ENCODE data around the gene CRYM. TPM values are rescaled to one million over a fixed set of nuclear protein-coding genes. Genes with fewer than 3 reads are reported as not detected.
"Not testable (repeated sequence)": the region's sequence is repeated elsewhere in the genome, so short reads cannot be mapped to it uniquely, and the experiment has no call there.

CRYM gene
- not detected for total RNA-seq

DNA sequence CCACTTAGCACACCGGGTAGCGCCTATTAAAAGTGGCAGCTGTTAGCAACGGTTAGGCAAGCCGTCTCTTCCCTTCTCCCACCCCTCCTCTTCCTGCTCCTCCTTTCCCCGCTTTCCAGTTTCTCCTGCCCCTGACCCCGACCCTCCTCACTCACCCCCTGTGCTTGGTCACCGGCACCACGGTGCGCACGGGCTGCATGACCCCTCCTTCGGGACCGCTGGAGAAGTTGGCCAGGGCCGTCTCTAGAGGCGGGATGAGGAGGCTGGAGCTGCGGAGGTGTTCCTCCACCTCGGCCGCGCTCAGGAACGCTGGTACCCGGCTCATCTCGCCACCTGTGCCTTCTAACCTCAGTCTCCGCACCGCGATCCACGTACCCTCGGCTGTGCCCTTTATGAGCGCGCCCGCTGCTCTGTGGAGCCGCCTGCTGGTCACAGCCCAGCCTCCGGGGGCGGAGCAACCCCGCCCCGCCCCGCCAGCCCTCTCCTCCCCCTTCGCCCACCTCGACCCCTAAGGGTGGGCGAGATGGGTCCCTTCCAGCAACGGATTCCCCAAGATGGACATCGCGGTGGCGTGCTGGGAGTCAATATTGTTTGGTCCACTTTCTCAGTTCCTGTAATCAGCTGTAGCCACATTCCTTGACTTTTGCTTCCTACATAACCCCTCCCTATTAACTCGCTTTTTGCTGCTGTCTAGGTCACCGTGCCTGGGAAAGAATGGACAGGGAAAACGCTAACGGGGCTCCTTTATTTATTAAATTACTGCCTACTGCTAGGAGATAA, at the start of gene CRYM:
CRYM (minus strand) TSS at position 364 of the 780 bp plus-strand sequence; CDS start at position 325, 39 bp downstream.
- peak; percentile 69 for DNase-seq
- Mint-ChIP-seq H3K4me1 (ENCODE audit: low read depth) (peaks cover 3% of the 10 kb centered on the region), H3K27ac (no peak within 1 kb of the TSS), H3K36me3 (ENCODE audit: low read depth) (no peaks in the 10 kb centered on the region), H3K9me3 (no peaks in the 10 kb centered on the region), H3K4me3 (peak within 1 kb of the TSS; percentile 38), H3K27me3 (ENCODE audit: low read depth) (peaks cover 62% of the 10 kb centered on the region)
- CTCF ChIA-PET = interaction anchor here (0.7 to 1.3 kb wide), 6 partner anchors 90 to 1060 kb away, joined by 3 to 5 read pairs (median 4); partner anchors contain the start of gene LDAF1
- intact Hi-C loops (cut with micrococcal nuclease) = loop anchor here (1.0 kb wide), 2 partner anchors 22 to 90 kb away; no protein-coding TSS in a partner anchor

DNA sequence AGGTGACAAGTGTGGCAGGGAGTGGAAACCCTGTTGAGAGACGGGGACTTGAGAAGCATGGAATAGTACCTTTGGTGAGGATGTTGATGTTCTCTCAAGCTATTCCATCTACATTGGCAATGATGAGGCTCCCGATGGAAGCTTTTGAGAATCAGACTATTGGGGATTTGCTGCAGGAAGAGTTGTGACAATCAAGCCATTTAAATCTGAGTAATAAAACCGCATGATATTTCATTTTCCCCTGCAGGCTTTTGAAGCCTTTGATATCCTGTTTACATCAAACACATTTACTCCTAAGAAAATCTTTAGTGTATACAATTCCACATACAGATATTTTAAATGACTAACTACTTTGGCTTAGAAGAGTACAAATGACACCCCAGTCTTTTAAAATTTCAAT, 49.0 kb upstream of the CRYM start:
- peaks cover 5% of the 10 kb centered on the region for H3K27me3 Mint-ChIP-seq (ENCODE audit: low read depth)
- intact Hi-C loops (cut with micrococcal nuclease) = no loop called here
- H3K36me3 Mint-ChIP-seq (ENCODE audit: low read depth) = no peaks in the 10 kb centered on the region

DNA sequence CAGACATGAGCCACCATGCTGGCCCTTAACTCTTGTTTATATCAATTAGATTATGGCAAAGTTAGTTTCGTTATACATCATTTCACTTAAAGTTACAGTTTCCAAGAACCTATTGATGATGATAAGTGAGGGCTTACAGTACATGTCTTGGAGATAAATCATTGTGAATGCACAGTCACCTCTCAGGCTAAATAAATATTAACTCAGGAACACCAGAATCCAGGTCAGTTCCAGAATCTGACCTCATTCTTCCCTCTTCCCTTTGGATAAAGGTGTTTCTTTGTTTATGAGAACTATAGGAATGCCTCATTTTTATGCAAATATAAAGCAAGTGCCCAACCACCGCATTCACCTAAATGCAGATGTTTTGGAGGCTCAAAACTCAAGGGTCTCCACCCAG, 48.4 kb upstream of the CRYM start:
- no peak for DNase-seq
- no peak overlapping the region for H3K27ac Mint-ChIP-seq
- no peak overlapping the region for H3K4me3 Mint-ChIP-seq
- H3K4me1 Mint-ChIP-seq (ENCODE audit: low read depth) = no peaks in the 10 kb centered on the region
- peaks cover 10% of the 10 kb centered on the region for H3K9me3 Mint-ChIP-seq
- no peaks in the 10 kb centered on the region for H3K36me3 Mint-ChIP-seq (ENCODE audit: low read depth)
- intact Hi-C loops (cut with micrococcal nuclease) = no loop called here
- CTCF ChIA-PET = no interaction called here
- peaks cover 5% of the 10 kb centered on the region for H3K27me3 Mint-ChIP-seq (ENCODE audit: low read depth)

More for the DNA sequence above, 49.0 kb upstream of the CRYM start:
- CTCF ChIA-PET = no interaction called here
- Mint-ChIP-seq H3K4me1 (ENCODE audit: low read depth) (no peaks in the 10 kb centered on the region), H3K9me3 (peaks cover 10% of the 10 kb centered on the region), H3K4me3 (no peak overlapping the region), H3K27ac (no peak overlapping the region)
- no peak for DNase-seq

DNA sequence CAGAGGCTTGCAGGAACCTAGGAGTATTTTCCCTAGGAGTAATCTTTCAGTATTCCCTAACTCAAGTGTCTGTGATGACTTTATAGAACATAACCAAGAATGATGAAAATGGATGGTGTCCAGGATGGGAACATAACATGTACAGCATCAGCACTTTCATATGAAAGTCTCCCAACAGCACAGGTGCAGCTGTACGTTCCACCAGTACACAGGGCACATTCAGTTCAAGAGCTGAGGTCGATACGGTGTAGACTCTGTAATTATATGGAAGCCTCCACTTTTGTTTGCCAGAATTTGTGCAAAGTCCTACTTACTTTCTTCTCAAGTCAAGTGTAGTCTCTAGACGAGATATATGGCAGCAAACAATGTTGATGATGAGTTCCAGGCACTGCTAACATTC, 46.2 kb upstream of the CRYM start:
- H3K36me3 Mint-ChIP-seq (ENCODE audit: low read depth) = no peaks in the 10 kb centered on the region
- CTCF ChIA-PET = no interaction called here
- intact Hi-C loops (cut with micrococcal nuclease) = no loop called here
- H3K4me3 Mint-ChIP-seq = no peak overlapping the region
- H3K4me1 Mint-ChIP-seq (ENCODE audit: low read depth) = no peaks in the 10 kb centered on the region
- H3K9me3 Mint-ChIP-seq = peaks cover 8% of the 10 kb centered on the region
- H3K27ac Mint-ChIP-seq = no peak overlapping the region
- H3K27me3 Mint-ChIP-seq (ENCODE audit: low read depth) = peaks cover 7% of the 10 kb centered on the region
- no peak for DNase-seq

DNA sequence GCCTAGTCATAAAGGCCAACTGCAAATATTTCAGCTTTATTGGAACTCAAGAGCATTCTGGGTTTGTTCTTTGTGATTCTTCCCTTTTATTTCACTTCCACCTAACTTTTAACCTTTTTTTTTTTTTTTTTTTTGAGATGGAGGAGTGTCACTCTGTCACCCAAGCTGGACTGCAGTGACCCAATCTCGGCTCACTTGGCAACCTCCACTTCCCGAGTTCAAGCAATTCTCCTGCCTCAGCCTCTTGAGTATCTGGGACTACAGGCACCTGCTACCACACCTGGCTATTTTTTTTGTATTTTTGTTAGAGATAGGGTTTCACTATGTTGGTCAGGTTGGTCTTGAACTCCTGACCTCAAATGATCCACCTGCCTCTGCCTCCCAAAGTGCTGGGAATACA, 44.2 kb upstream of the CRYM start:
- intact Hi-C loops (cut with micrococcal nuclease); H3K36me3 Mint-ChIP-seq (ENCODE audit: low read depth); H3K4me3 Mint-ChIP-seq; H3K27me3 Mint-ChIP-seq (ENCODE audit: low read depth); DNase-seq; H3K27ac Mint-ChIP-seq; H3K9me3 Mint-ChIP-seq; H3K4me1 Mint-ChIP-seq (ENCODE audit: low read depth): not testable (repeated sequence)
- CTCF ChIA-PET = interaction anchor here (0.6 to 0.7 kb wide), 2 partner anchors 181 to 1347 kb away, joined by 3 read pairs; no protein-coding TSS in a partner anchor

DNA sequence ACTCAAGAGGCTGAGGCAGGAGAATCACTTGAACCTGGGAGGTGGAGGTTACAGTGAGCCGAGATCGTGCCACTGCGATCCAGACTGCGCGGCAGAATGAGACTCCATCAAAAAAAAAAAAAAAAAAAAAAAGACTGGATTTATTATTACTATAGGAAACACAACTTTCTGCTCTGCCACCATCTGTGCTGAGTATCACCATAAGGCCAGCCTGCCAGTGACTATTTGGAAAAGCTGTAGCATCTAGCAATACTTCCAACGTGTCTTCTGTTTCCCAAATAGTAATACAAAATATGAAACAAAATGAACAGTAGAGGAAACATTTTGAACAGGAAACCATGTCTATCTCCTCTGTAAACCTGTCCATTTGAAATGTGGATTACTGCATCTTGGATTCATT, 43.6 kb upstream of the CRYM start:
- no peak overlapping the region for H3K4me3 Mint-ChIP-seq
- CTCF ChIA-PET = interaction anchor here (0.6 to 0.7 kb wide), 2 partner anchors 181 to 1348 kb away, joined by 3 read pairs; no protein-coding TSS in a partner anchor
- H3K4me1 Mint-ChIP-seq (ENCODE audit: low read depth) = no peaks in the 10 kb centered on the region
- peaks cover 5% of the 10 kb centered on the region for H3K27me3 Mint-ChIP-seq (ENCODE audit: low read depth)
- intact Hi-C loops (cut with micrococcal nuclease) = no loop called here
- no peak for DNase-seq
- no peak overlapping the region for H3K27ac Mint-ChIP-seq
- H3K9me3 Mint-ChIP-seq = no peaks in the 10 kb centered on the region
- H3K36me3 Mint-ChIP-seq (ENCODE audit: low read depth) = no peaks in the 10 kb centered on the region

DNA sequence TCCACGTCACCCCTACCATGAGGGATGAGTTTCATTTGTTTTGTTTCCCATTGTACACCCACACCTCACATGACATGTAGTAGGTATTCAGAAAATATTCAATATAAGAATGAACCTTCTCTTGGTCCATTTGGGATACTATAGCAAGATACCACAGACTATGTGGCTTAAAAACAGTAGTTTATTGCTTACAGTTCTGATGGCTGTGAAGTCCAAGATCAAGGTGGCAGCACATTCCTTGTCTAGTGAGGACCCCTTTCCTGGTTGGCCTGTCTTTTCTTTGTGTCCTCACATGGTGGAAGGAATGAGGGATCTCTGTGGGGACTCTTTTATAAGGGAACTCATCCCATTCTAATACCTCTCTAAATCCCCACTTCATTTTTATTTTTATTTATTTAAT, 36.2 kb upstream of the CRYM start:
- no peaks in the 10 kb centered on the region for H3K36me3 Mint-ChIP-seq (ENCODE audit: low read depth)
- peaks cover 8% of the 10 kb centered on the region for H3K27me3 Mint-ChIP-seq (ENCODE audit: low read depth)
- intact Hi-C loops (cut with micrococcal nuclease) = no loop called here
- no peak overlapping the region for H3K27ac Mint-ChIP-seq
- no peaks in the 10 kb centered on the region for H3K4me1 Mint-ChIP-seq (ENCODE audit: low read depth)
- DNase-seq = no peak
- CTCF ChIA-PET = no interaction called here
- no peak overlapping the region for H3K4me3 Mint-ChIP-seq
- H3K9me3 Mint-ChIP-seq = no peaks in the 10 kb centered on the region

DNA sequence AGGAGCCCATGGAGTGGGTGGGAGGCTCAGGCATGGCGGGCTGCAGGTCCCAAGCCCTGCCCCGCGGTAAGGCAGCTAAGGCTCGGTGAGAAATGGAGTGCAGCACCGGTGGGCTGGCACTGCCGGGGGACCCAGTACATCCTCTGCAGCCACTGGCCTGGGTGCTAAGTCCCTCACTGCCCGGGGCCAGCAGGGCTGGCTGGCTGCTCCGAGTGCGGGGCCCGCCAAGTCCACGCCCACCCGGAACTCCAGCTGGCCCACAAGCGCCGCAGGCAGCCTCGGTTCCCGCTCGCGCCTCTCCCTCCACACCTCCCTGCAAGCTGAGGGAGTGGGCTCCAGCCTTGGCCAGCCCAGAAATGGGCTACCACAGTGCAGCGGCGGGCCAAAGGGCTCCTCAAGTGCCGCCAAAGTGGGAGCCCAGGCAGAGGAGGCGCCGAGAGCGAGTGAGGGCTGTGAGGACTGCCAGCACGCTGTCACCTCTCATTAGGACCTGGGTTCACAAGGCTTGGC, 34.8 kb upstream of the CRYM start:
- CTCF ChIA-PET; intact Hi-C loops (cut with micrococcal nuclease); H3K4me1 Mint-ChIP-seq (ENCODE audit: low read depth); H3K36me3 Mint-ChIP-seq (ENCODE audit: low read depth); H3K27ac Mint-ChIP-seq; H3K4me3 Mint-ChIP-seq; DNase-seq; H3K27me3 Mint-ChIP-seq (ENCODE audit: low read depth); H3K9me3 Mint-ChIP-seq: not testable (repeated sequence)

DNA sequence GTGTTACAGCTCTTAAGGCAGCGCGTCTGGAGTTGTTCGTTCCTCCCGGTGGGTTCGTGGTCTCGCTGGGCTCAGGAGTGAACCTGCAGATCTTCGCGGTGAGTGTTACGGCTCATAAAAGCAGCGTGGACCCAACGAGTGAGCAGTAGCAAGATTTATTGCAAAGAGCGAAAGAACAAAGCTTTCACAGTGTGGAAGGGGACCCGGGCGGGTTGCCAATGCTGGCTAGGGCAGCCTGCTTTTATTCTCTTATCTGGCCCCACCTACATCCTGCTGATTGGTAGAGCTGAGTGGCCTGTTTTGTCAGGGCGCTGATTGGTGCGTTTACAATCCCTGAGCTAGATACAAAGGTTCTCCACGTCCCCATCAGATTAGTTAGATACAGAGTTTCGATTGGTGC, 34.0 kb upstream of the CRYM start:
- H3K4me1 Mint-ChIP-seq (ENCODE audit: low read depth); intact Hi-C loops (cut with micrococcal nuclease); H3K27me3 Mint-ChIP-seq (ENCODE audit: low read depth); H3K9me3 Mint-ChIP-seq; H3K4me3 Mint-ChIP-seq; DNase-seq; H3K27ac Mint-ChIP-seq; H3K36me3 Mint-ChIP-seq (ENCODE audit: low read depth); CTCF ChIA-PET: not testable (repeated sequence)

DNA sequence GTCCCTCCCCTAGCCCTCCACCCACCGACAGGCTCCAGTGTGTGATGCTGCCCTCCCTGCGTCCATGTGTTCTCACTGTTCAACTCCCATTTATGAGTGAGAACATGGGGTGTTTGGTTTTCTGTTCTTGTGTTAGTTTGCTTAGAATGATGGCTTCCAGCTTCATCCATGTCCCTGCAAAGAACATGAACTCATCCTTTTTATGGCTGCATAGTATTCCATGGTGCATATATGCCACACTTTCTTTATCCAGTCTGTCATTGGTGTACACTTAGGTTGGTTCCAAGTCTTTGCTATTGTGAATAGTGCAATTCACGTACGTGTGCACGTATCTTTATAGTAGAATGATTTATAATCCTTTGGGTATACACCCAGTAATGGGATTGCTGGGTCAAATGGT, 28.6 kb upstream of the CRYM start:
- H3K36me3 Mint-ChIP-seq (ENCODE audit: low read depth); H3K4me3 Mint-ChIP-seq; H3K27ac Mint-ChIP-seq; intact Hi-C loops (cut with micrococcal nuclease); DNase-seq; H3K9me3 Mint-ChIP-seq: not testable (repeated sequence)
- CTCF ChIA-PET = interaction anchor here (1.2 kb wide), 1 partner anchor 149 kb away, joined by 3 read pairs; no protein-coding TSS in a partner anchor
- Mint-ChIP-seq H3K4me1 (ENCODE audit: low read depth) (peaks cover 14% of the 10 kb centered on the region), H3K27me3 (ENCODE audit: low read depth) (peaks cover 13% of the 10 kb centered on the region)

DNA sequence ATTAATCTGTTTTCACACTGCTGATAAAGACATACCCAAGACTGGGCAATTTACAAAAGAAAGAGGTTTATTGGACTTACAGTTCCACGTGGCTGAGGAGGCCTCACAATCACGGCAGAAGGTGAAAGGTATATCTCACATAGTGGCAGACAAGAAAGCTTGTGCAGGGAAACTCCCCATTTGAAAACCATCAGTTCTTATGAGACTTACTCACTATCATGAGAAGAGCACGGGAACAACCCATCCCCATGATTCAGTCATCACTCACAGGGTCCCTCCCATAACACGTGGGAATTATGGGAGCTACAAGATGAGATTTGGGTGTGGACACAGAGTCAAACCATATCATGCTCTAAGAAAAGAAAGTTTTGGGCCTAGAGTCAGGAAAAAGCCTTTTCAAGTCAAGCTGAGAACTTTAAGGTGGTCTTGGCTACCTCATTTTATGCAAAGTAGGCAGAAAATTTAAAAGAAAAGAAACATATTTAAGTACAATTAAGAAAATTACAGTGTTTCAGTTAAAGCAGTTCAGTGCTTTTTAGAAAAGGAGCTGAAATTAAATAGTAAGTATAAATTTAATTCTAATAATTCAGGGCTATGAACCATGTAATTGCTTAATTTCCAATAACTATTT, 24.9 kb upstream of the CRYM start:
- Mint-ChIP-seq H3K9me3 (no peaks in the 10 kb centered on the region), H3K4me3 (no peak overlapping the region), H3K36me3 (ENCODE audit: low read depth) (no peaks in the 10 kb centered on the region), H3K4me1 (ENCODE audit: low read depth) (peaks cover 20% of the 10 kb centered on the region), H3K27me3 (ENCODE audit: low read depth) (peaks cover 8% of the 10 kb centered on the region), H3K27ac (no peak overlapping the region)
- peak; percentile 45 for DNase-seq
- CTCF ChIA-PET = interaction anchor here (1.1 to 4.1 kb wide), 4 partner anchors 12 to 145 kb away, joined by 3 to 42 read pairs (median 4); partner anchors contain the start of gene LDAF1
- intact Hi-C loops (cut with micrococcal nuclease) = loop anchor here (5.0 kb wide), 2 partner anchors 401 to 1069 kb away; partner anchors contain the start of genes CDR2, DCUN1D3 and LYRM1

DNA sequence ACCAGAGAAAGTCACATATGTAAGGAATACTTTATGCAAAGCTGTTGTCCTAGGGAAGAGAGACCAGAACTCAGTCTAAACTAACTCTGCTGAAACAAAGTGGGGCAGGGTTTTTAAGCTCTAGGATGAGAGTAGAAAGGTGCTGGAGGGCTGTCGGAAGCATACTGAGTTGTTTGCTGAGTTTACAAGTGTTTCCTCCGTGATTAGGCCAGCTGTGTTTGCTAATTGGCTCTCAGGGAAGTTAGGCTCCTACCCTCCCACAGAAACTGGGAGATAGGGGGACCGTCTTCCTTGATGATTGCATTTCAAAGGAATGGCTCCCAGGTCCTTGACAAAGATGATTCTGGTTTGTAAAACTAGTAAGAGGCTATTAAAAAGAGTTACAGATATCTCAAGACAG, 24.4 kb upstream of the CRYM start:
- Mint-ChIP-seq H3K27me3 (ENCODE audit: low read depth) (peaks cover 8% of the 10 kb centered on the region), H3K27ac (no peak overlapping the region), H3K36me3 (ENCODE audit: low read depth) (no peaks in the 10 kb centered on the region), H3K4me1 (ENCODE audit: low read depth) (peaks cover 20% of the 10 kb centered on the region), H3K9me3 (no peaks in the 10 kb centered on the region), H3K4me3 (peak overlapping the region; percentile 90)
- intact Hi-C loops (cut with micrococcal nuclease) = loop anchor here (5.0 kb wide), 2 partner anchors 400 to 1070 kb away; partner anchors contain the start of genes CDR2, DCUN1D3 and LYRM1
- DNase-seq = no peak
- CTCF ChIA-PET = interaction anchor here (1.1 to 4.1 kb wide), 4 partner anchors 12 to 144 kb away, joined by 3 to 42 read pairs (median 4); partner anchors contain the start of gene LDAF1
